ENCODE measurements around the gene SORBS1.

DNA sequence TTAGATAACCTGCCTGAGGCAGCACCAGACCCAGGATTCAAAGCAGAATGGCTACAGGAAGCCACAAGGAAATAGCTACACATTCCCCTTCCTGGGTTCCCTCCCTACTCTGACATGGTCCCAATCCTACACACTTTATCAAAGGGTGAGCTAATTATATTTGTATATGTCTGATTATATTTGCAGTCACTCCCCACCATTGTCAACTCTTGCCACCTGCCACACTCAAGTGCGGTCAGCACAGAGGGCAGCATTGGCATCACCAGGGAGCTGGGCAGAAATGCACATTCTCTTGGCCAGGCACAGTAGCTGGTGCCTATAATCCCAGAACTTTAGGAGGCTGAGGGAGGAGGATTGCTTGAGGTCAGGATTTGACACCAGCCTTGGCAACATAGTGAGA is 156.3 kb downstream of the SORBS1 start:
- TF ChIP-seq ZNF777 (tag by site-specific recombination; IDR thresholded peaks at IDR 0.05; ENCODE audit: borderline replicate concordance) = no peak
- no peak for TF ChIP-seq CTCF (tag by site-specific recombination; IDR thresholded peaks at IDR 0.05)
- TF ChIP-seq, protein P1, sequence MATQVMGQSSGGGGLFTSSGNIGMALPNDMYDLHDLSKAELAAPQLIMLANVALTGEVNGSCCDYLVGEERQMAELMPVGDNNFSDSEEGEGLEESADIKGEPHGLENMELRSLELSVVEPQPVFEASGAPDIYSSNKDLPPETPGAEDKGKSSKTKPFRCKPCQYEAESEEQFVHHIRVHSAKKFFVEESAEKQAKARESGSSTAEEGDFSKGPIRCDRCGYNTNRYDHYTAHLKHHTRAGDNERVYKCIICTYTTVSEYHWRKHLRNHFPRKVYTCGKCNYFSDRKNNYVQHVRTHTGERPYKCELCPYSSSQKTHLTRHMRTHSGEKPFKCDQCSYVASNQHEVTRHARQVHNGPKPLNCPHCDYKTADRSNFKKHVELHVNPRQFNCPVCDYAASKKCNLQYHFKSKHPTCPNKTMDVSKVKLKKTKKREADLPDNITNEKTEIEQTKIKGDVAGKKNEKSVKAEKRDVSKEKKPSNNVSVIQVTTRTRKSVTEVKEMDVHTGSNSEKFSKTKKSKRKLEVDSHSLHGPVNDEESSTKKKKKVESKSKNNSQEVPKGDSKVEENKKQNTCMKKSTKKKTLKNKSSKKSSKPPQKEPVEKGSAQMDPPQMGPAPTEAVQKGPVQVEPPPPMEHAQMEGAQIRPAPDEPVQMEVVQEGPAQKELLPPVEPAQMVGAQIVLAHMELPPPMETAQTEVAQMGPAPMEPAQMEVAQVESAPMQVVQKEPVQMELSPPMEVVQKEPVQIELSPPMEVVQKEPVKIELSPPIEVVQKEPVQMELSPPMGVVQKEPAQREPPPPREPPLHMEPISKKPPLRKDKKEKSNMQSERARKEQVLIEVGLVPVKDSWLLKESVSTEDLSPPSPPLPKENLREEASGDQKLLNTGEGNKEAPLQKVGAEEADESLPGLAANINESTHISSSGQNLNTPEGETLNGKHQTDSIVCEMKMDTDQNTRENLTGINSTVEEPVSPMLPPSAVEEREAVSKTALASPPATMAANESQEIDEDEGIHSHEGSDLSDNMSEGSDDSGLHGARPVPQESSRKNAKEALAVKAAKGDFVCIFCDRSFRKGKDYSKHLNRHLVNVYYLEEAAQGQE (tag by site-specific recombination; IDR thresholded peaks at IDR 0.05) = no peak
- no peak for TF ChIP-seq SP2 (tag by site-specific recombination; IDR thresholded peaks at IDR 0.05)
- TF ChIP-seq, protein P2, sequence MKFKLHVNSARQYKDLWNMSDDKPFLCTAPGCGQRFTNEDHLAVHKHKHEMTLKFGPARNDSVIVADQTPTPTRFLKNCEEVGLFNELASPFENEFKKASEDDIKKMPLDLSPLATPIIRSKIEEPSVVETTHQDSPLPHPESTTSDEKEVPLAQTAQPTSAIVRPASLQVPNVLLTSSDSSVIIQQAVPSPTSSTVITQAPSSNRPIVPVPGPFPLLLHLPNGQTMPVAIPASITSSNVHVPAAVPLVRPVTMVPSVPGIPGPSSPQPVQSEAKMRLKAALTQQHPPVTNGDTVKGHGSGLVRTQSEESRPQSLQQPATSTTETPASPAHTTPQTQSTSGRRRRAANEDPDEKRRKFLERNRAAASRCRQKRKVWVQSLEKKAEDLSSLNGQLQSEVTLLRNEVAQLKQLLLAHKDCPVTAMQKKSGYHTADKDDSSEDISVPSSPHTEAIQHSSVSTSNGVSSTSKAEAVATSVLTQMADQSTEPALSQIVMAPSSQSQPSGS (tag by site-specific recombination; IDR thresholded peaks at IDR 0.05; ENCODE audit: low read depth) = no peak
- TF ChIP-seq SALL2 (tag by site-specific recombination; IDR thresholded peaks at IDR 0.05; ENCODE audit: borderline replicate concordance) = no peak
- no peak for TF ChIP-seq ZBTB10 (tag by site-specific recombination; IDR thresholded peaks at IDR 0.05)
- no peak for TF ChIP-seq ZNF302 (tag by site-specific recombination; IDR thresholded peaks at IDR 0.05; ENCODE audit: low read depth)

Data from HEK293 (cell line).